ENCODE results near the gene RAB34.
A peak's percentile ranks its signal among the peaks of the same experiment; 100 is the strongest.

RAB34 gene

GRCh38 chr17:28717578-28718332 lies at the start of gene RAB34:
Gene RAB34 (minus strand): TSS chr17:28717868. CDS start chr17:28717266, 602 bp downstream.
- peak; percentile 78 for DNase-seq (ENCODE audit: low spot score)

GRCh38 chr17:28765038-28765437 lies 47.4 kb upstream of the RAB34 start:
- DNase-seq (ENCODE audit: low spot score) = no peak

DNA sequence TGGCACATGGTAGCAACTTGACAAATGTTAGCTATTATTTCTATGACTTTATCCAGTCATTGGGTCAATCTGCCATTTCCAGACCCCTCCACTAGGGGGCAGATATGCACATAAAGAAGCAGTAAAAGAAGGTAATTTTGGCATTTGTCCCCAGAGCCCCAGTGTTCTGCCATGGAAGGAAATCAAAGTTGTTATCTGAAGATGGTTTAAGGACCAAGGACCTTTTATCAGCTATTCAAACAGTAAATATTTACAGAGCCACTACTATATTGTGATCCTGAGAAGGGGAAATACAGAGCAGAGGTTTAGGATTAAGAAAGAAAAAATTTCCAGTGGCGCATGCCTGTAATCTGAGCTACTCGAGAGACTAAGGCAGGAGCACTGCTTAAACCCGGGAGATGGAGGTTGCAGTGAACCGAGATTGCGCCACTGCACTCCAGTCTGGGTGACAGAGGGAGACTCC lies 46.2 kb upstream of the RAB34 start:
- DNase-seq (ENCODE audit: low spot score) = peak; percentile 70

DNA sequence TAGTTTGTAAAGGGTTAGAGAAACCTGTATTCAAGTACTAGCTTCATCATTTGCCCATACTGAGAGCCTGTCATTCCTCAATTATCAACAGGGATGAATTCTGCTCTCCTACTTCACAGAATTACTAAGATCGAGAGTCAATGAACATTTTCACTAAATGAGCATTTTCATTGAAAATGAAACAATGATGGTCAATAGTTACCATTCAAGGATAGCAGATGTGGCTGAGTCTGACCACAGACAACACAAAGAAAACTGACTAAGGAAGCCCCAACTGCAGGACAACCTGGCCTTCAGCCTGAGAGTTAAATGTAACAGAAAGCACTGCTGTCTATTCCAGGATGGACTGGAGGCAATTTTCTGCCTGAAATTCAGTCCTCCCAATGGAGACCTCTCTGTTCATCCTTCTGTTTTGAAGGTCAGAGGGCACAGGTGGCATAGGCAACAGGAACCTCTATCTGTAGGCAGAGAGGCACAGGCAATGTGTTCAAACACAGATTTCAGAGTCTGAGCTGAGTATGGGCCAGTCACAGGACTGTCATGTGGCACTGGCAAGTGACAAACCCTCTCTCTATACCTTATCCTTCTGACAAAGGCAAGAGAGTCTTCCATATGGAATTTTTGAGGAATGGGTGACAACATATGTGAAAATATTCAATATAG lies 45.6 kb upstream of the RAB34 start:
- DNase-seq (ENCODE audit: low spot score) = no peak

- peak; percentile 74 for DNase-seq (ENCODE audit: low spot score)
Observed at GRCh38 chr17:28760601-28761562, 43.2 kb upstream of the RAB34 start.

GRCh38 chr17:28759256-28759865 lies 41.7 kb upstream of the RAB34 start:
- DNase-seq (ENCODE audit: low spot score) = no peak

DNA sequence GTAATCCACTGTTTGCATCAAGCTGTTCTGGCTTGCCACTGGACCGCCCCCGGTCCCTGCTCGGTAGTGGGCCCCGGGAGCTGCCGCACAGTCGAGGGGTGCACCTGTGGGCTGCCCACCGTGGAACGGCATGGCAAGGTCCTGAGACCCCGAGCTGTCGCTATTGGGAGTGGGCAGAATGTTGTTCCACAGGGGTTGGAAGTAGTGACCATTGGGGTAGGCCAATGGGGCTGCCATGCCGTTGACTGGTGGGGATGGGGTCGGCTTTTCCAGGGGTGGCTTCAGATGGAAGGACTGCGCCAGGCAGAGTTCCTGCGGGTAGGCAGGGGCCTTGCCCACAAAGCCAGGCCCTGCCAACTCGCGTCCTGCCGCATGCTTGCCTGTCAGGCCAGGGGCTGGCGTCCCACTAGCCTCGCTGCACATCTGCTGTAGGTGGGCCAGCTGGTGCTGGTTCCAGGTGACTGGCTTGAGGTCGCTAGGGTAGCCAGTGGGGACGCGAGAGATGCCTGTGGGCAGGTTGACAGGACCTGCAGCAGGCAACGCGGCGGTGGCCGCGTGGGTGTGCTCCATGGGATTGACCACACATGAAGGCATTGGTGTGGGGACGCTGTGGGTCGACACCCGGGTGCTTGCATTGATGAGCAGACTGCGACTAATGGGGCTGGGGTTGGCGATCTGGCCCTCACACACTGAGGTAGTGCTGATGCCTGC lies 40.9 kb upstream of the RAB34 start:
- DNase-seq (ENCODE audit: low spot score) = no peak

DNA sequence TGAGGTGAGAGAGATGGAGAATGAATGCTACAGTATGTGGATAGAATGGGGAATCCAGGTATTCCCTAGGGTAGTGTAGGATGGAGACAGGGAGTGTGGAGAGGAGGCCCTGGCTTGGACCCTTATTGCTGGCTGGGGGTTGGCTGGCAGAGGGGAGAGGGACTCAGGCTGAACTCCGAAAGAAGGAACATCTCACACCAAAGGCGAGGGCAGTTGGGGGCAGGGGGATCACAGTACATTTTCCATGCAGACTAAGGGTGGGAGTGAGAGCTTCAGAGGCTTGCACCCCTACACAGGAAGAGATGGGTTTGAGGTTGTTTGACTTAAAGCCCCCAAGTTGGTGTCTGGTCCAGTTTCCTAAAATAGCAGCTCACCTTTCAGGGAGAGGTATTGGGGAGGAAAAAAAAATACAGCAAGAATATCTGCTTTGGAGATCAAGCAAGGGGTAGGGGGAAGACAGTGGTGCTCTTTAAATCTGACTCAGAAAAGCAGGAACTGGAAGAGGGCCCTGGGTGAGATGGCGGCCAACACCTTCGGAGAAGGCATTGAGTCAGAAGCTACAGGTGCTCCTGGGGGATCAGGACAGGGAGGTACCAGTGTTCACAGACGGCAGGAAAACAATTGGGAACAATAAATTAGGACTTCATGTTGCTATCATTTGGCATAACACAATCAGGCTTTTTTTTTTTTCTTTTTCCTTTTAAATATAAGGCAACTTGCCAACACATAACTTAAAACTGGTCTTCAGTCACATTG lies 38.6 kb upstream of the RAB34 start:
- DNase-seq (ENCODE audit: low spot score) = no peak

- no peak for DNase-seq (ENCODE audit: low spot score)
Observed at GRCh38 chr17:28755486-28755885, 37.8 kb upstream of the RAB34 start.

DNA sequence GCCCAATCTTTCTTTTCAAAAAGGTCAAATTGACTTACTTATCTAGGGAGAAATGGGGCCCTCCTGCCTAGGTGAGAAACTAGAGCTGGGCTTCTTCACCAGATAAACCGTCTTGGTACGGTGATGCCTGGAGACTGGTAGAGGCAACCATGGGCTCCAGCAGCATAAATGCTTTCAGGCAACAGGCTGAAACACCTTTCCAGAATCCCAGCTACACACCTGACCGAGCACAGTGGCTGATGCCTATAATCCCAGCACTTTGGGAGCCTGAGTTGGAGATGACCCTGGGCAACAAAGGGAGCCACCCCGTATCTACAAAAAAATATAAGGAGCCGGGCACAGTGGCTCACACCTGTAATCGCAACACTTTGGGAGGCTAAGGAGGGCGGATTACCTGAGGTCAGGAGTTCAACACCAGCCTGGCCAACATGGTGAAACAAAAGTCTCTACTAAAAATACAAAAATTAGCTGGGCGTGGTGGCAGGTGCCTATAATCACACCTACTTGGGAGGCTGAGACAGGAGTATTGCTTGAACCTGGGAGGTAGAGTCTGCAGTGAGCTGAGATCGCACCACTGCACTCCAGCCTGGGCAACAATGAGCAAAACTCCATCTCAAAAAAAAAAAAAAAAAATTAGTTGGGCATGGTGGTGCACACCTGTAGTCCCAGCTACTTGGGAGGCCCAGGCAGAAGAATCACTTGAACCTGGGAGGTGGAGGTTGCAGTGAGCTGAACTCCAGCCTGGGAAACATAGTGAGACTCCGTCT lies 34.1 kb upstream of the RAB34 start:
- no peak for DNase-seq (ENCODE audit: low spot score)

- peak; percentile 72 for DNase-seq (ENCODE audit: low spot score)
Observed at GRCh38 chr17:28750178-28751047, 32.7 kb upstream of the RAB34 start.

GRCh38 chr17:28749516-28750177 lies 32.0 kb upstream of the RAB34 start:
- DNase-seq (ENCODE audit: low spot score) = no peak

DNA sequence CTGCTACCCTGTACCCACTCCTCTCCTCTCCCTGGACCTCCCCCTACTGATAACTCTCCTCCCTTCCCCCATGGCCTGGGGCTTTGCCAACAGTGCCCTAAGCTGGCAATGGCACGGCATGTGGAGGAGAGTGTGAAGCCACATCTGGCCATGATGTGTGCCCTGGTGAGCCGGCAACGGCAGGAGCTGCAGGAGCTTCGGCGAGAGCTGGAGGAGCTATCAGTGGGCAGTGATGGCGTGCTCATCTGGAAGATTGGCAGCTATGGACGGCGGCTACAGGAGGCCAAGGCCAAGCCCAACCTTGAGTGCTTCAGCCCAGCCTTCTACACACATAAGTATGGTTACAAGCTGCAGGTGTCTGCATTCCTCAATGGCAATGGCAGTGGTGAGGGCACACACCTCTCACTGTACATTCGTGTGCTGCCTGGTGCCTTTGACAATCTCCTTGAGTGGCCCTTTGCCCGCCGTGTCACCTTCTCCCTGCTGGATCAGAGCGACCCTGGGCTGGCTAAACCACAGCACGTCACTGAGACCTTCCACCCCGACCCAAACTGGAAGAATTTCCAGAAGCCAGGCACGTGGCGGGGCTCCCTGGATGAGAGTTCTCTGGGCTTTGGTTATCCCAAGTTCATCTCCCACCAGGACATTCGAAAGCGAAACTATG lies 31.3 kb upstream of the RAB34 start:
- DNase-seq (ENCODE audit: low spot score) = no peak

DNA sequence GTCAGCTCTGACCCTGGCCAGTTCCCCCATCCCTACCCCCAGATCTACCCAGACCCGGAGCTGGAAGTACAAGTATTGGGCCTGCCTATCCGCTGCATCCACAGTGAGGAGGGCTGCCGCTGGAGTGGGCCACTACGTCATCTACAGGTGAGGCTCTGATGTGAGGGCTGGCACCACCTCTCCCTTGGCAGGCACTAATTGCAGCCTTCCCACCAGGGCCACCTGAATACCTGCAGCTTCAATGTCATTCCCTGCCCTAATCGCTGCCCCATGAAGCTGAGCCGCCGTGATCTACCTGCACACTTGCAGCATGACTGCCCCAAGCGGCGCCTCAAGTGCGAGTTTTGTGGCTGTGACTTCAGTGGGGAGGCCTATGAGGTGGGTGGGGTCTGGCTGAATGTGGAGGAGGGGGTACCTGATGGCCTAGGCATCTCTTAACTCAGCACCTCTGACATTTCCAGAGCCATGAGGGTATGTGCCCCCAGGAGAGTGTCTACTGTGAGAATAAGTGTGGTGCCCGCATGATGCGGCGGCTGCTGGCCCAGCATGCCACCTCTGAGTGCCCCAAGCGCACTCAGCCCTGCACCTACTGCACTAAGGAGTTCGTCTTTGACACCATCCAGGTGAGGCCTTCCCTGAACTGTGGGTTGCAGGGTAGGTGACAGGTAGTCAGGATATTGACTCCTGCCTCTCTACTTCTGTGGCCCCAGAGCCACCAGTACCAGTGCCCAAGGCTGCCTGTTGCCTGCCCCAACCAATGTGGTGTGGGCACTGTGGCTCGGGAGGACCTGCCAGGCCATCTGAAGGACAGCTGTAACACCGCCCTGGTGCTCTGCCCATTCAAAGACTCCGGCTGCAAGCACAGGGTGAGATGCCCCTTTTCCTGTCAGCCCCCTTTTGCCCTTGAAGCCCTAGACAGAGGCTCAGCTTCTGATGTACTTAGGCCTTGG lies 30.4 kb upstream of the RAB34 start:
- DNase-seq (ENCODE audit: low spot score) = no peak

GRCh38 chr17:28747051-28747691 lies 29.5 kb upstream of the RAB34 start:
- no peak for DNase-seq (ENCODE audit: low spot score)

- no peak for DNase-seq (ENCODE audit: low spot score)
Observed at GRCh38 chr17:28746611-28747050, 29.0 kb upstream of the RAB34 start.

Data from iPS-NIHi11 (cell line).